ENCODE measurements around the gene FBN2.

The FBN2 gene

GRCh38 chr5:128480158-128480557, 57.9 kb downstream of the FBN2 start:
- Histone ChIP-seq H3K4me3 (ENCODE audit: insufficient read length, low read depth) (no peak overlapping the region), H3K27me3 (ENCODE audit: insufficient read depth, insufficient read length) (no peaks in the 10 kb centered on the region)

GRCh38 chr5:128478386-128479368, 59.4 kb downstream of the FBN2 start:
- no peak overlapping the region for H3K9ac ChIP-seq (ENCODE audit: insufficient read length, low read depth)
- TF ChIP-seq ZNF274 (IDR thresholded peaks at IDR 0.05; ENCODE audit: low read depth, low read length) (no peak), SUZ12 (IDR thresholded peaks at IDR 0.05; ENCODE audit: extremely low read depth, insufficient read depth, insufficient read length) (no peak), YY1 (IDR thresholded peaks at IDR 0.05; ENCODE audit: insufficient read depth, insufficient read length) (no peak)

More at GRCh38 chr5:128480158-128480557, 57.9 kb downstream of the FBN2 start:
- H3K36me3 ChIP-seq (ENCODE audit: insufficient read depth, insufficient read length, low read length): no peaks in the 10 kb centered on the region
- H3K4me1 ChIP-seq (ENCODE audit: insufficient read depth, insufficient read length): no peaks in the 10 kb centered on the region
- DNase-seq (ENCODE audit: low read depth, low spot score): no peak
- H3K9me3 ChIP-seq (ENCODE audit: insufficient read depth, low read length): no peaks in the 10 kb centered on the region
- H3K9ac ChIP-seq (ENCODE audit: insufficient read length, low read depth): no peak overlapping the region
- TF ChIP-seq ZNF274 (IDR thresholded peaks at IDR 0.05; ENCODE audit: low read depth, low read length): no peak
- no peak for TF ChIP-seq SUZ12 (IDR thresholded peaks at IDR 0.05; ENCODE audit: extremely low read depth, insufficient read depth, insufficient read length)
- no peak for TF ChIP-seq YY1 (IDR thresholded peaks at IDR 0.05; ENCODE audit: insufficient read depth, insufficient read length)

GRCh38 chr5:128477944-128478343, 60.1 kb downstream of the FBN2 start:
- no peak overlapping the region for H3K9ac ChIP-seq (ENCODE audit: insufficient read length, low read depth)

More at GRCh38 chr5:128478386-128479368, 59.4 kb downstream of the FBN2 start:
- no peaks in the 10 kb centered on the region for H3K9me3 ChIP-seq (ENCODE audit: insufficient read depth, low read length)
- no peak overlapping the region for H3K4me3 ChIP-seq (ENCODE audit: insufficient read length, low read depth)
- H3K36me3 ChIP-seq (ENCODE audit: insufficient read depth, insufficient read length, low read length): peaks cover 3% of the 10 kb centered on the region
- no peaks in the 10 kb centered on the region for H3K27me3 ChIP-seq (ENCODE audit: insufficient read depth, insufficient read length)
- H3K4me1 ChIP-seq (ENCODE audit: insufficient read depth, insufficient read length): no peaks in the 10 kb centered on the region
- DNase-seq (ENCODE audit: low read depth, low spot score): no peak

GRCh38 chr5:128475693-128476092, 62.4 kb downstream of the FBN2 start:
- TF ChIP-seq SUZ12 (IDR thresholded peaks at IDR 0.05; ENCODE audit: extremely low read depth, insufficient read depth, insufficient read length): no peak
- TF ChIP-seq YY1 (IDR thresholded peaks at IDR 0.05; ENCODE audit: insufficient read depth, insufficient read length): no peak
- no peak for TF ChIP-seq ZNF274 (IDR thresholded peaks at IDR 0.05; ENCODE audit: low read depth, low read length)
- peaks cover 3% of the 10 kb centered on the region for H3K36me3 ChIP-seq (ENCODE audit: insufficient read depth, insufficient read length, low read length)
- no peak overlapping the region for H3K4me3 ChIP-seq (ENCODE audit: insufficient read length, low read depth)
- no peak for DNase-seq (ENCODE audit: low read depth, low spot score)
- H3K4me1 ChIP-seq (ENCODE audit: insufficient read depth, insufficient read length): no peaks in the 10 kb centered on the region
- H3K9me3 ChIP-seq (ENCODE audit: insufficient read depth, low read length): no peaks in the 10 kb centered on the region
- no peaks in the 10 kb centered on the region for H3K27me3 ChIP-seq (ENCODE audit: insufficient read depth, insufficient read length)
- no peak overlapping the region for H3K9ac ChIP-seq (ENCODE audit: insufficient read length, low read depth)

More at GRCh38 chr5:128477944-128478343, 60.1 kb downstream of the FBN2 start:
- Histone ChIP-seq H3K4me1 (ENCODE audit: insufficient read depth, insufficient read length) (no peaks in the 10 kb centered on the region), H3K36me3 (ENCODE audit: insufficient read depth, insufficient read length, low read length) (peaks cover 3% of the 10 kb centered on the region), H3K9me3 (ENCODE audit: insufficient read depth, low read length) (no peaks in the 10 kb centered on the region), H3K27me3 (ENCODE audit: insufficient read depth, insufficient read length) (no peaks in the 10 kb centered on the region), H3K4me3 (ENCODE audit: insufficient read length, low read depth) (no peak overlapping the region)
- no peak for TF ChIP-seq SUZ12 (IDR thresholded peaks at IDR 0.05; ENCODE audit: extremely low read depth, insufficient read depth, insufficient read length)
- TF ChIP-seq YY1 (IDR thresholded peaks at IDR 0.05; ENCODE audit: insufficient read depth, insufficient read length): no peak
- TF ChIP-seq ZNF274 (IDR thresholded peaks at IDR 0.05; ENCODE audit: low read depth, low read length): no peak
- no peak for DNase-seq (ENCODE audit: low read depth, low spot score)

- peaks cover 8% of the 10 kb centered on the region for H3K36me3 ChIP-seq (ENCODE audit: insufficient read depth, insufficient read length, low read length)
- H3K4me1 ChIP-seq (ENCODE audit: insufficient read depth, insufficient read length): no peaks in the 10 kb centered on the region
- H3K9ac ChIP-seq (ENCODE audit: insufficient read length, low read depth): no peak overlapping the region
- H3K27me3 ChIP-seq (ENCODE audit: insufficient read depth, insufficient read length): no peaks in the 10 kb centered on the region
- no peaks in the 10 kb centered on the region for H3K9me3 ChIP-seq (ENCODE audit: insufficient read depth, low read length)
- no peak overlapping the region for H3K4me3 ChIP-seq (ENCODE audit: insufficient read length, low read depth)
- TF ChIP-seq SUZ12 (IDR thresholded peaks at IDR 0.05; ENCODE audit: extremely low read depth, insufficient read depth, insufficient read length) (no peak), YY1 (IDR thresholded peaks at IDR 0.05; ENCODE audit: insufficient read depth, insufficient read length) (no peak), ZNF274 (IDR thresholded peaks at IDR 0.05; ENCODE audit: low read depth, low read length) (no peak)
- no peak for DNase-seq (ENCODE audit: low read depth, low spot score)
These were observed 65.1 kb downstream of the FBN2 start for GRCh38 chr5:128472919-128473318.

- no peak overlapping the region for H3K4me3 ChIP-seq (ENCODE audit: insufficient read length, low read depth)
- DNase-seq (ENCODE audit: low read depth, low spot score): no peak
- peaks cover 8% of the 10 kb centered on the region for H3K36me3 ChIP-seq (ENCODE audit: insufficient read depth, insufficient read length, low read length)
- H3K9ac ChIP-seq (ENCODE audit: insufficient read length, low read depth): no peak overlapping the region
- no peaks in the 10 kb centered on the region for H3K9me3 ChIP-seq (ENCODE audit: insufficient read depth, low read length)
- TF ChIP-seq YY1 (IDR thresholded peaks at IDR 0.05; ENCODE audit: insufficient read depth, insufficient read length) (no peak), ZNF274 (IDR thresholded peaks at IDR 0.05; ENCODE audit: low read depth, low read length) (no peak), SUZ12 (IDR thresholded peaks at IDR 0.05; ENCODE audit: extremely low read depth, insufficient read depth, insufficient read length) (no peak)
- H3K4me1 ChIP-seq (ENCODE audit: insufficient read depth, insufficient read length): no peaks in the 10 kb centered on the region
- no peaks in the 10 kb centered on the region for H3K27me3 ChIP-seq (ENCODE audit: insufficient read depth, insufficient read length)
These were observed 66.0 kb downstream of the FBN2 start for GRCh38 chr5:128472036-128472435.

GRCh38 chr5:128470663-128471062, 67.4 kb downstream of the FBN2 start:
- Histone ChIP-seq H3K4me3 (ENCODE audit: insufficient read length, low read depth) (no peak overlapping the region), H3K36me3 (ENCODE audit: insufficient read depth, insufficient read length, low read length) (peaks cover 8% of the 10 kb centered on the region)
- TF ChIP-seq YY1 (IDR thresholded peaks at IDR 0.05; ENCODE audit: insufficient read depth, insufficient read length): no peak
- no peak for TF ChIP-seq SUZ12 (IDR thresholded peaks at IDR 0.05; ENCODE audit: extremely low read depth, insufficient read depth, insufficient read length)

More at GRCh38 chr5:128470663-128471062, 67.4 kb downstream of the FBN2 start:
- Histone ChIP-seq H3K27me3 (ENCODE audit: insufficient read depth, insufficient read length) (no peaks in the 10 kb centered on the region), H3K9me3 (ENCODE audit: insufficient read depth, low read length) (no peaks in the 10 kb centered on the region), H3K9ac (ENCODE audit: insufficient read length, low read depth) (no peak overlapping the region), H3K4me1 (ENCODE audit: insufficient read depth, insufficient read length) (no peaks in the 10 kb centered on the region)
- DNase-seq (ENCODE audit: low read depth, low spot score): no peak
